ENCODE measurements around the gene CXCL16.

GRCh38 chr17:4719684-4720221 is 20.0 kb downstream of the CXCL16 start:
- TF ChIP-seq, protein P1, sequence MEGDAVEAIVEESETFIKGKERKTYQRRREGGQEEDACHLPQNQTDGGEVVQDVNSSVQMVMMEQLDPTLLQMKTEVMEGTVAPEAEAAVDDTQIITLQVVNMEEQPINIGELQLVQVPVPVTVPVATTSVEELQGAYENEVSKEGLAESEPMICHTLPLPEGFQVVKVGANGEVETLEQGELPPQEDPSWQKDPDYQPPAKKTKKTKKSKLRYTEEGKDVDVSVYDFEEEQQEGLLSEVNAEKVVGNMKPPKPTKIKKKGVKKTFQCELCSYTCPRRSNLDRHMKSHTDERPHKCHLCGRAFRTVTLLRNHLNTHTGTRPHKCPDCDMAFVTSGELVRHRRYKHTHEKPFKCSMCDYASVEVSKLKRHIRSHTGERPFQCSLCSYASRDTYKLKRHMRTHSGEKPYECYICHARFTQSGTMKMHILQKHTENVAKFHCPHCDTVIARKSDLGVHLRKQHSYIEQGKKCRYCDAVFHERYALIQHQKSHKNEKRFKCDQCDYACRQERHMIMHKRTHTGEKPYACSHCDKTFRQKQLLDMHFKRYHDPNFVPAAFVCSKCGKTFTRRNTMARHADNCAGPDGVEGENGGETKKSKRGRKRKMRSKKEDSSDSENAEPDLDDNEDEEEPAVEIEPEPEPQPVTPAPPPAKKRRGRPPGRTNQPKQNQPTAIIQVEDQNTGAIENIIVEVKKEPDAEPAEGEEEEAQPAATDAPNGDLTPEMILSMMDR (IDR thresholded peaks at IDR 0.05), result no peak
- no peak for TF ChIP-seq POLR2A (IDR thresholded peaks at IDR 0.05)
